ENCODE results near the gene SEC23IP. TPM values are rescaled to one million over a fixed set of nuclear protein-coding genes. Genes with fewer than 3 reads are reported as not detected.
A peak's percentile ranks its signal among the peaks of the same experiment; 100 is the strongest.

The SEC23IP gene
- total RNA-seq, 4 donors from 2014 or later = 20.5 to 51.7 (median 31.8) TPM

DNA sequence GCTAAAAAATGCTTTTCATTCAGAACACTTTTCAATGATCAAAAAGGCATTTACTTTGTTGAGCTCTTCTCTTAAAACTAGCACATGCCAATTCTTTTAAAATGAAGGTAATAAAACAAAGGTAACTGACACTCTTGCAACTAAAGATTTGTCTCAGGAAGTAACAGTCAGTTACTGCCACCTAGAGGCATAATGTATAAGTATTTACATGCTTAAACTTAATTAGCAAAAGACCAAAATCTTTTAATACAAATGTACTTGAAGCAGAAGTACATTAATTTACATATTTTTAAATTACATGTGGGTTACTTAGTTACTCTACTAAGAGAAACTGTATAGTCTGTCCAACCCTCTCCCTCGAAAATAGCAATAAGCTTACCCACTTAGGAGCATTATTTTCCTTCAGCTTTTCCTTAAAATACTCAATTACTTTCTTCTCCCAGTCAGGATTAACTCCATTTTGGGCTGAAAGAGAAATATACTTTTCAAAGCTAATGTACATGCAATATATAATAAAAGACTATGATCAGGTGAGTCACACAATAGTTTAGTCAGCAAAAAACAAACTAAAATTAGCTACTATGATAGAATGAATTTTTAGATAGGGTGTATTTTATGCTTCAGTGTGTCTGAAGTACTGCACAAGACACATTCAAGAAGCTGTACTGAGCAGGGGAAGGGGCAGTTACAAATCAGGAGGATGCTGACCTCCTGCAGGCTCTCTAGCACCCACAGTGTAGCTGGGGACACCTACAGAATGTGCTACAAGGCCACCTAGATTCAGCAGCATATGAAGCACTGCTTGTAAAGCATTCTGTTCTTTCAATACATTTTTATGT, 32.9 kb upstream of the SEC23IP start:
- Histone ChIP-seq H3K27ac (no peak overlapping the region), H3K27me3 (no peaks in the 10 kb centered on the region), H3K36me3 (peaks cover 0 to 34% (median 5%) of the 10 kb centered on the region in 4 donors), H3K9me3 (peaks cover 0 to 4% of the 10 kb centered on the region in 2 donors), H3K4me1 (peaks cover 0 to 24% (median 4%) of the 10 kb centered on the region in 4 donors), H3K4me3 (no peak overlapping the region)
- 69 to 73% methylated on average over 1 of the region's 1 CpG for WGBS, 2 donors (ENCODE audit: low coverage in 1 of 2)
- DNase-seq = no peak
- no peak for TF ChIP-seq POLR2A (IDR thresholded peaks at IDR 0.05)
- TF ChIP-seq, protein P1, sequence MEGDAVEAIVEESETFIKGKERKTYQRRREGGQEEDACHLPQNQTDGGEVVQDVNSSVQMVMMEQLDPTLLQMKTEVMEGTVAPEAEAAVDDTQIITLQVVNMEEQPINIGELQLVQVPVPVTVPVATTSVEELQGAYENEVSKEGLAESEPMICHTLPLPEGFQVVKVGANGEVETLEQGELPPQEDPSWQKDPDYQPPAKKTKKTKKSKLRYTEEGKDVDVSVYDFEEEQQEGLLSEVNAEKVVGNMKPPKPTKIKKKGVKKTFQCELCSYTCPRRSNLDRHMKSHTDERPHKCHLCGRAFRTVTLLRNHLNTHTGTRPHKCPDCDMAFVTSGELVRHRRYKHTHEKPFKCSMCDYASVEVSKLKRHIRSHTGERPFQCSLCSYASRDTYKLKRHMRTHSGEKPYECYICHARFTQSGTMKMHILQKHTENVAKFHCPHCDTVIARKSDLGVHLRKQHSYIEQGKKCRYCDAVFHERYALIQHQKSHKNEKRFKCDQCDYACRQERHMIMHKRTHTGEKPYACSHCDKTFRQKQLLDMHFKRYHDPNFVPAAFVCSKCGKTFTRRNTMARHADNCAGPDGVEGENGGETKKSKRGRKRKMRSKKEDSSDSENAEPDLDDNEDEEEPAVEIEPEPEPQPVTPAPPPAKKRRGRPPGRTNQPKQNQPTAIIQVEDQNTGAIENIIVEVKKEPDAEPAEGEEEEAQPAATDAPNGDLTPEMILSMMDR (IDR thresholded peaks at IDR 0.05) = peak; percentile 55 to 69 (median 66)
- in situ Hi-C loops (cut with MboI; ENCODE audit: low pct_ligation_motif_present in 1 of 4, low pct_unique_long_range_greater_than_20kb in 1 of 4, low sequenced_read_pairs in 3 of 4) (loop anchor here (10.0 to 25.0 kb wide), 4 partner anchors 97 to 175 kb away; no protein-coding TSS in a partner anchor), intact Hi-C loops (cut with DNase I; ENCODE audit: low total_unique reads) (loop anchor here (1.0 to 10.0 kb wide), 2 partner anchors 21 to 115 kb away; no protein-coding TSS in a partner anchor)

- in situ Hi-C loops (cut with MboI; ENCODE audit: low pct_ligation_motif_present in 1 of 4, low pct_unique_long_range_greater_than_20kb in 1 of 4, low sequenced_read_pairs in 3 of 4) = loop anchor here in 2 of 4 donors (10.0 to 25.0 kb wide), 2 partner anchors 99 to 176 kb away; no protein-coding TSS in a partner anchor
- intact Hi-C loops (cut with DNase I; ENCODE audit: low total_unique reads) = loop anchor here (1.0 kb wide), 1 partner anchor 23 kb away; no protein-coding TSS in a partner anchor
- no peak for DNase-seq
- H3K36me3 ChIP-seq = peaks cover 0 to 24% (median 2%) of the 10 kb centered on the region in 4 donors
- peaks cover 0 to 24% (median 4%) of the 10 kb centered on the region in 4 donors for H3K4me1 ChIP-seq
- TF ChIP-seq EP300 (IDR thresholded peaks at IDR 0.05; ENCODE audit: low read depth) (no peak), POLR2A (IDR thresholded peaks at IDR 0.05) (no peak)
- no peaks in the 10 kb centered on the region for H3K27me3 ChIP-seq
- 58 to 71% methylated on average over 7 of the region's 7 CpGs for WGBS, 2 donors (ENCODE audit: low coverage in 1 of 2)
- no peak overlapping the region for H3K4me3 ChIP-seq
- no peak overlapping the region for H3K27ac ChIP-seq
- H3K9me3 ChIP-seq = peaks cover 0 to 4% of the 10 kb centered on the region in 2 donors
These were observed 31.5 kb upstream of the SEC23IP start for GRCh38 chr10:119860866-119861607.

DNA sequence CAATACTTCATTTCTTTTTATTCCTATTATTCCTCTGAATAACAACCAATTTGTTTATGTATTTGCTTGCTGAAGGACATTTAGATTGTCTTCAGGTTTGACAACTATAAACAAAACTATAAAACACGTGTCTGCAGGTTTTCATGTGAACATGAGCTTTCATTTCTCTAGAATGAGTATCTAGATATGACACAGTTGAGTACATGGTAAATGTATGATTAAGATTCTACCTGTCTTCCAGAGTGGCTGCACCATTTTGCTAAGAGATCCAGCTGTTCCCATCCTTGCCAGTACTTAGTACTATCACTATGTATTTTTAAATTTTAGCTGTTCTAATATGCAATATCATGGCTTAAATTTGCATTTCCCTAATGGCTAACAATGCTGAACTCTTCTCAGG, 30.0 kb upstream of the SEC23IP start:
- WGBS, 2 donors (ENCODE audit: low coverage in 1 of 2) = 20 to 43% methylated on average over 1 of the region's 1 CpG
- intact Hi-C loops (cut with DNase I; ENCODE audit: low total_unique reads) (no loop called here), in situ Hi-C loops (cut with MboI; ENCODE audit: low pct_ligation_motif_present in 1 of 4, low pct_unique_long_range_greater_than_20kb in 1 of 4, low sequenced_read_pairs in 3 of 4) (loop anchor here in 2 of 4 donors (10.0 to 25.0 kb wide), 2 partner anchors 100 to 178 kb away; no protein-coding TSS in a partner anchor)
- Histone ChIP-seq H3K27me3 (no peaks in the 10 kb centered on the region), H3K36me3 (peaks cover 0 to 9% (median 0%) of the 10 kb centered on the region in 4 donors), H3K4me3 (no peak overlapping the region), H3K27ac (no peak overlapping the region), H3K9me3 (peaks cover 0 to 4% of the 10 kb centered on the region in 2 donors), H3K4me1 (peaks cover 0 to 27% (median 4%) of the 10 kb centered on the region in 4 donors)
- no peak for DNase-seq
- TF ChIP-seq POLR2A (IDR thresholded peaks at IDR 0.05) (no peak), EP300 (IDR thresholded peaks at IDR 0.05; ENCODE audit: low read depth) (no peak), POLR2AphosphoS5 (IDR thresholded peaks at IDR 0.05) (no peak)
- TF ChIP-seq, protein P1 (IDR thresholded peaks at IDR 0.05) = no peak

- Histone ChIP-seq H3K27me3 (no peaks in the 10 kb centered on the region), H3K9me3 (peaks cover 0 to 4% of the 10 kb centered on the region in 2 donors), H3K4me1 (peaks cover 0 to 39% (median 4%) of the 10 kb centered on the region in 4 donors), H3K4me3 (no peak overlapping the region), H3K27ac (no peak overlapping the region), H3K36me3 (no peaks in the 10 kb centered on the region)
- TF ChIP-seq EP300 (IDR thresholded peaks at IDR 0.05; ENCODE audit: low read depth) (no peak), POLR2A (IDR thresholded peaks at IDR 0.05) (no peak), POLR2AphosphoS5 (IDR thresholded peaks at IDR 0.05) (no peak)
- TF ChIP-seq, protein P1 (IDR thresholded peaks at IDR 0.05) = no peak
- intact Hi-C loops (cut with DNase I; ENCODE audit: low total_unique reads) = no loop called here
- no peak for DNase-seq
- WGBS, 2 donors (ENCODE audit: low coverage in 1 of 2) = 76 to 85% methylated on average over 3 of the region's 4 CpGs
- in situ Hi-C loops (cut with MboI; ENCODE audit: low pct_ligation_motif_present in 1 of 4, low pct_unique_long_range_greater_than_20kb in 1 of 4, low sequenced_read_pairs in 3 of 4) = loop anchor here in 2 of 4 donors (10.0 to 25.0 kb wide), 2 partner anchors 102 to 179 kb away; no protein-coding TSS in a partner anchor
These were observed 28.5 kb upstream of the SEC23IP start for GRCh38 chr10:119863951-119864565.

Data from transverse colon (tissue), 4 donors.